ENCODE measurements around the gene TMEM258. TPM values are rescaled to one million over a fixed set of nuclear protein-coding genes. Genes with fewer than 3 reads are reported as not detected.

The TMEM258 gene
- total RNA-seq, 1 experiment from 2014 or later: 201 TPM

DNA sequence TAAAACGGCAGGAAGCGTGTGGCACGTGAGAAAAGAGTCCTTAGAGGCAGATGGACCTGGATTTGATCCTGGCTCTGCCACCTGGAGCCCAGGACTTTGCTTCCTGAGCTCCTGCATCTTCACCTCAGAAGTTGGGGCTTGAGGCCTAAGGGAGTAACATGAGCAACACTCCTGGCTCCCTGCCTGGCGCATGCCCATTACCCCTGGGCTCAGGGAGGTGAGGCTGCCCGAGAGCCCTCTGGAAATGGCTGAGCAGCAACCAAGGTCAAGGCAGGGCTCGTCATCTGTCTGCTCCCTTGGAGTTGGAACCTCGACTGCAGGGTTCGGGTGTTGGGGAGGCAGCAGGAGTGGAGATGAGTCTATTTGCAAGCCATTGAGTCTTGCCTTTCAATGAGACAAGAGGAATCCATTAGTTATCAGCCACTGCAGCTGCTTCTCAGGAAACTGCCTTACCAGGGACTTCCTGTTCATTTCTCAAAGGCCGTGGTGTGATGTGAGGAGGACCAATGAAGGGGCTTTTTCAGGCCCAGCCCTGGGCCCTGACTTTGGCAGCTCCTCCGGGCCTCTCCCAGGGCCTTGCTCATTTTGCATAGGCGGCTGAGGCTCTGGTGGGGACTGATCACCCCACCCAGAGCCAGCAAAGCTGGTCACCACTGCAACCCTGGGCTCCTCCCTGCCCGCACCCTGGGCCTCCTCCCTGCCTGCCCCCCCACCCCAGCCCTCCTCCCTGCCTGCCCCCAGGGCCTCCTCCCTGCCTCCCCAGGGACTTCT is 42.1 kb upstream of the TMEM258 start:
- H3T11ph ChIP-seq (ENCODE audit: low read length): no peak overlapping the region
- H3K79me2 ChIP-seq (ENCODE audit: insufficient read depth, low read length): peaks cover 32% of the 10 kb centered on the region; the same call in 1 of the 2 replicates
- H4K91ac ChIP-seq (ENCODE audit: insufficient read length, low read depth, low read length): no peak overlapping the region
- Mint-ChIP-seq H3K27ac (peak overlapping the region; percentile 92 to 98 (median 96)), H3K27me3 (ENCODE audit: low read depth) (no peaks in the 10 kb centered on the region), H3K4me3 (peak overlapping the region in 1 of 2 experiments; percentile 70; a peak in 2 of 5 replicates), H3K9me3 (no peaks in the 10 kb centered on the region), H3K4me1 (peaks cover 56 to 59% of the 10 kb centered on the region in 2 experiments), H3K36me3 (ENCODE audit: insufficient read depth in 1 of 3, low read depth in 3 of 3) (peaks cover 35 to 58% (median 58%) of the 10 kb centered on the region in 3 experiments)
- no peaks in the 10 kb centered on the region for H3K27me3 ChIP-seq (ENCODE audit: insufficient read depth, low read length)
- H2BK5ac ChIP-seq (ENCODE audit: insufficient read length, low read length): peak overlapping the region; percentile 36
- H4K20me1 ChIP-seq (ENCODE audit: control insufficient read depth, insufficient read depth, insufficient read length): no peaks in the 10 kb centered on the region
- TF ChIP-seq, protein P1, sequence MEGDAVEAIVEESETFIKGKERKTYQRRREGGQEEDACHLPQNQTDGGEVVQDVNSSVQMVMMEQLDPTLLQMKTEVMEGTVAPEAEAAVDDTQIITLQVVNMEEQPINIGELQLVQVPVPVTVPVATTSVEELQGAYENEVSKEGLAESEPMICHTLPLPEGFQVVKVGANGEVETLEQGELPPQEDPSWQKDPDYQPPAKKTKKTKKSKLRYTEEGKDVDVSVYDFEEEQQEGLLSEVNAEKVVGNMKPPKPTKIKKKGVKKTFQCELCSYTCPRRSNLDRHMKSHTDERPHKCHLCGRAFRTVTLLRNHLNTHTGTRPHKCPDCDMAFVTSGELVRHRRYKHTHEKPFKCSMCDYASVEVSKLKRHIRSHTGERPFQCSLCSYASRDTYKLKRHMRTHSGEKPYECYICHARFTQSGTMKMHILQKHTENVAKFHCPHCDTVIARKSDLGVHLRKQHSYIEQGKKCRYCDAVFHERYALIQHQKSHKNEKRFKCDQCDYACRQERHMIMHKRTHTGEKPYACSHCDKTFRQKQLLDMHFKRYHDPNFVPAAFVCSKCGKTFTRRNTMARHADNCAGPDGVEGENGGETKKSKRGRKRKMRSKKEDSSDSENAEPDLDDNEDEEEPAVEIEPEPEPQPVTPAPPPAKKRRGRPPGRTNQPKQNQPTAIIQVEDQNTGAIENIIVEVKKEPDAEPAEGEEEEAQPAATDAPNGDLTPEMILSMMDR (conservative IDR thresholded peaks at IDR 0.05): no peak
- no peak overlapping the region for H2BK15ac ChIP-seq (ENCODE audit: low read depth, low read length)
- no peak overlapping the region for H3K4ac ChIP-seq (ENCODE audit: low read depth, low read length)
- H2AFZ ChIP-seq (ENCODE audit: low read length): no peak overlapping the region
- H2BK120ac ChIP-seq (ENCODE audit: low read depth, low read length, poor library complexity, severe bottlenecking): no peak overlapping the region
- no CpG with 5 or more reads among the region's 12 CpGs for WGBS (ENCODE audit: extremely low coverage, insufficient read length, low lambda C conversion rate)
- no peak overlapping the region for H4K5ac ChIP-seq (ENCODE audit: insufficient read length, low read depth, low read length)
- H3K79me1 ChIP-seq (ENCODE audit: insufficient read depth, low read depth, low read length, poor library complexity, severe bottlenecking): peaks cover 4% of the 10 kb centered on the region
- no peak overlapping the region for H3K9ac ChIP-seq (ENCODE audit: extremely low read depth, insufficient read length, low read length)
- peak; percentile 90 for DNase-seq
- H2BK20ac ChIP-seq (ENCODE audit: low read depth, low read length, poor library complexity, severe bottlenecking): no peak overlapping the region
- H3K27ac ChIP-seq (ENCODE audit: insufficient read length, low read depth, low read length): peak overlapping the region; percentile 57
- H2AK5ac ChIP-seq (ENCODE audit: insufficient read length, low read length): no peak overlapping the region
- H3K18ac ChIP-seq (ENCODE audit: insufficient read length, low read depth, low read length): peak overlapping the region; percentile 13
- no peak overlapping the region for H3K23ac ChIP-seq (ENCODE audit: insufficient read length, low read depth, low read length)
- H3K4me1 ChIP-seq (ENCODE audit: insufficient read depth, low read length): peaks cover 11% of the 10 kb centered on the region; the same call in 1 of the 2 replicates
- no peaks in the 10 kb centered on the region for H3K9me3 ChIP-seq (ENCODE audit: control insufficient read depth, low read depth, low read length)
- H3K4me2 ChIP-seq (ENCODE audit: insufficient read depth, insufficient read length, low read length): no peak overlapping the region
- peaks cover 5% of the 10 kb centered on the region for H3K23me2 ChIP-seq (ENCODE audit: insufficient read length, low read depth, low read length, poor library complexity, severe bottlenecking)
- no peak overlapping the region for H4K8ac ChIP-seq (replicated peaks; ENCODE audit: insufficient read length, low read depth, low read length)
- H3K56ac ChIP-seq (ENCODE audit: insufficient read length, low read depth, low read length): no peak overlapping the region
- H2BK12ac ChIP-seq (ENCODE audit: insufficient read length, low read depth, low read length): no peak overlapping the region
- no peak overlapping the region for H3K14ac ChIP-seq (ENCODE audit: insufficient read depth, low read length)
